A549 (cell line): ENCODE data around the gene RUNX2.

Source experiments
- RNF2 ChIP-seq: fragments of 200-600 bp; sonication (generic); IDR thresholded peaks from 2 replicates; pipeline ENCODE4 v1.6.1; 2016; ENCODE audit warnings: low read depth, mild to moderate bottlenecking, antibody characterized with exemption, moderate library complexity, borderline replicate concordance
- USF2 ChIP-seq: fragments of 450-650 bp; IDR thresholded peaks from 2 replicates; pipeline ENCODE4 v1.6.1; 2014; ENCODE audit warnings: antibody characterized with exemption
- TF ChIP-seq, protein P1 (sequence below): fragments of >200 bp; sonication (Bioruptor Twin); formaldehyde crosslinking; IDR thresholded peaks from 3 replicates; pipeline ENCODE4 v1.5.1; 2016
- TF ChIP-seq, protein P2 (sequence below): fragments of 200-600 bp; sonication (generic); IDR thresholded peaks from 2 replicates; pipeline ENCODE4 v1.6.1; 2016; ENCODE audit warnings: antibody characterized with exemption, mild to moderate bottlenecking, moderate library complexity

GRCh38 chr6:45369870-45370269 lies 41.7 kb downstream of the RUNX2 start:
- TF ChIP-seq, protein P1, sequence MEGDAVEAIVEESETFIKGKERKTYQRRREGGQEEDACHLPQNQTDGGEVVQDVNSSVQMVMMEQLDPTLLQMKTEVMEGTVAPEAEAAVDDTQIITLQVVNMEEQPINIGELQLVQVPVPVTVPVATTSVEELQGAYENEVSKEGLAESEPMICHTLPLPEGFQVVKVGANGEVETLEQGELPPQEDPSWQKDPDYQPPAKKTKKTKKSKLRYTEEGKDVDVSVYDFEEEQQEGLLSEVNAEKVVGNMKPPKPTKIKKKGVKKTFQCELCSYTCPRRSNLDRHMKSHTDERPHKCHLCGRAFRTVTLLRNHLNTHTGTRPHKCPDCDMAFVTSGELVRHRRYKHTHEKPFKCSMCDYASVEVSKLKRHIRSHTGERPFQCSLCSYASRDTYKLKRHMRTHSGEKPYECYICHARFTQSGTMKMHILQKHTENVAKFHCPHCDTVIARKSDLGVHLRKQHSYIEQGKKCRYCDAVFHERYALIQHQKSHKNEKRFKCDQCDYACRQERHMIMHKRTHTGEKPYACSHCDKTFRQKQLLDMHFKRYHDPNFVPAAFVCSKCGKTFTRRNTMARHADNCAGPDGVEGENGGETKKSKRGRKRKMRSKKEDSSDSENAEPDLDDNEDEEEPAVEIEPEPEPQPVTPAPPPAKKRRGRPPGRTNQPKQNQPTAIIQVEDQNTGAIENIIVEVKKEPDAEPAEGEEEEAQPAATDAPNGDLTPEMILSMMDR: no peak
- TF ChIP-seq RNF2: no peak
- no peak for TF ChIP-seq USF2
- TF ChIP-seq, protein P2, sequence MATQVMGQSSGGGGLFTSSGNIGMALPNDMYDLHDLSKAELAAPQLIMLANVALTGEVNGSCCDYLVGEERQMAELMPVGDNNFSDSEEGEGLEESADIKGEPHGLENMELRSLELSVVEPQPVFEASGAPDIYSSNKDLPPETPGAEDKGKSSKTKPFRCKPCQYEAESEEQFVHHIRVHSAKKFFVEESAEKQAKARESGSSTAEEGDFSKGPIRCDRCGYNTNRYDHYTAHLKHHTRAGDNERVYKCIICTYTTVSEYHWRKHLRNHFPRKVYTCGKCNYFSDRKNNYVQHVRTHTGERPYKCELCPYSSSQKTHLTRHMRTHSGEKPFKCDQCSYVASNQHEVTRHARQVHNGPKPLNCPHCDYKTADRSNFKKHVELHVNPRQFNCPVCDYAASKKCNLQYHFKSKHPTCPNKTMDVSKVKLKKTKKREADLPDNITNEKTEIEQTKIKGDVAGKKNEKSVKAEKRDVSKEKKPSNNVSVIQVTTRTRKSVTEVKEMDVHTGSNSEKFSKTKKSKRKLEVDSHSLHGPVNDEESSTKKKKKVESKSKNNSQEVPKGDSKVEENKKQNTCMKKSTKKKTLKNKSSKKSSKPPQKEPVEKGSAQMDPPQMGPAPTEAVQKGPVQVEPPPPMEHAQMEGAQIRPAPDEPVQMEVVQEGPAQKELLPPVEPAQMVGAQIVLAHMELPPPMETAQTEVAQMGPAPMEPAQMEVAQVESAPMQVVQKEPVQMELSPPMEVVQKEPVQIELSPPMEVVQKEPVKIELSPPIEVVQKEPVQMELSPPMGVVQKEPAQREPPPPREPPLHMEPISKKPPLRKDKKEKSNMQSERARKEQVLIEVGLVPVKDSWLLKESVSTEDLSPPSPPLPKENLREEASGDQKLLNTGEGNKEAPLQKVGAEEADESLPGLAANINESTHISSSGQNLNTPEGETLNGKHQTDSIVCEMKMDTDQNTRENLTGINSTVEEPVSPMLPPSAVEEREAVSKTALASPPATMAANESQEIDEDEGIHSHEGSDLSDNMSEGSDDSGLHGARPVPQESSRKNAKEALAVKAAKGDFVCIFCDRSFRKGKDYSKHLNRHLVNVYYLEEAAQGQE: no peak
